ENCODE data around the gene CBS.
"Not testable (repeated sequence)": the region's sequence is repeated elsewhere in the genome, so short reads cannot be mapped to it uniquely, and the experiment has no call there.

Gene CBS

GRCh38 chr21:43066690-43067089 is 8.9 kb downstream of the CBS start:
- DNase-seq = not testable (repeated sequence)

DNA sequence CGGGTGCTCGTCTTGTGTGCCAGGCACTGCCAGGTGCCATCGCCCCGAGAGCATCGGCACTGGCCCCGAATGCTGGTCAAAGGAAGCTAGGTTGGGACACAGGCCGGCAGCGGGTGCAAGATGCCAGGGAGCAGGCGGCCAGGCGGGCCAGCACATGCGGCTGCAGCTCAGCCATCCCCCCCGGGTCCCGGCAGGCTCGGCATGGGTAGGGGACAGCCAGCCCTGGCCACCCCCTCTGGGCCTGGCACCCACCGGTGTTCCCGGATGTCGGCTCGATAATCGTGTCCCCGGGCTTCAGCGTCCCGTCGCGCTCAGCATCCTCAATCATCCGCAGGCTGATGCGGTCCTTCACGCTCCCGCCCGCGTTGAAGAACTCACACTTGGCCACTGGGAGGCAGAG is 9.6 kb downstream of the CBS start:
- not testable (repeated sequence) for DNase-seq

DNA sequence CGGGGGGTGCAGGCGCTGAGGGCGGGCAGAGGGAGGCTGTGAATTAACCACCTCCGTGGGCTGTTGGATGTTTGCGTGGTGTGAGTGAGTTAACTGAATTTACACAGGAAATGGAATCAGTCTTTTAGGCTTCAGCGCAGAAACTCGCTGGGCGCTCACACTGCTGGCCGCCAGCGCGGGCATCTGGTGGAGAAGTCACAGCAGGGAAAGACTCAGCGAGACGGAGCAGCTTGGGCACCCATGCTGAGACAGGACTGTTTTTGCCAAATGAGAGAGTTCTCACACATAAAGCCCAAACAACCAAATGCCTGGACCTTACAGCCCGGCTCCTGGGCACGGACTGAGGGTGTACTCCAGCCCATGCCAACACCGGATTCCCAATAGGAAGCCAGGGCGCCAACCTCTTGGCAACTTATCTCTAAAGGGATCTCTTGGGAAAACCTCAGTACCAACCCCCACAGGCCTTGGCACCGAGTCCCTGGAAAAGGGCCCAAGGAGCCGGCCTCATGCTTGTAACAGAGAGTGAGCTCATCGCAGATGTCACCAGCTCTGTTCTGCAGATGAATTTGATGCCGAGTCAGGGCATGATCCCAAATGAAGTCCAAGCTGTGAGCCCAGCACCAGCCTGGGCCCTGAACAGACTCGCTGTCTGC is 11.2 kb downstream of the CBS start:
- not testable (repeated sequence) for DNase-seq

GRCh38 chr21:43062955-43063664 is 12.5 kb downstream of the CBS start:
- not testable (repeated sequence) for DNase-seq

DNA sequence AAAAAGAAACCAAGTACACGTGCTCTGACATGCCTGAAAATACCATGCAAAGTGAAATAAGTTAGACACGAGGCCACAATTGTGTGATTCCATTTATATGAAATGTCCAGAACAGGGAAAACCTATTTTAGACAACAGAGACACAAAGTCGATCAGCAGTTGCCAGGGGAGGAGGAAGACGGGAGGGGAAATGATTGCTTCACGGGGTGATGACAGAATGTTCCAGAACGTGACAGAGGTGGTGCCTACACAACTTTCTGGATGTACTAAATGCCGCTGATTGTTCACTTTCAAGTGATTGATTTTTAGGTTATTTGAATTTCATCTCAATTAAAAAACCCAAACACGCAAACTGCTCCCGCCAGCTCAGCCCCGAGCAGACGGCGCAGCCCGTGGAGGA is 22.5 kb downstream of the CBS start:
- not testable (repeated sequence) for DNase-seq

DNA sequence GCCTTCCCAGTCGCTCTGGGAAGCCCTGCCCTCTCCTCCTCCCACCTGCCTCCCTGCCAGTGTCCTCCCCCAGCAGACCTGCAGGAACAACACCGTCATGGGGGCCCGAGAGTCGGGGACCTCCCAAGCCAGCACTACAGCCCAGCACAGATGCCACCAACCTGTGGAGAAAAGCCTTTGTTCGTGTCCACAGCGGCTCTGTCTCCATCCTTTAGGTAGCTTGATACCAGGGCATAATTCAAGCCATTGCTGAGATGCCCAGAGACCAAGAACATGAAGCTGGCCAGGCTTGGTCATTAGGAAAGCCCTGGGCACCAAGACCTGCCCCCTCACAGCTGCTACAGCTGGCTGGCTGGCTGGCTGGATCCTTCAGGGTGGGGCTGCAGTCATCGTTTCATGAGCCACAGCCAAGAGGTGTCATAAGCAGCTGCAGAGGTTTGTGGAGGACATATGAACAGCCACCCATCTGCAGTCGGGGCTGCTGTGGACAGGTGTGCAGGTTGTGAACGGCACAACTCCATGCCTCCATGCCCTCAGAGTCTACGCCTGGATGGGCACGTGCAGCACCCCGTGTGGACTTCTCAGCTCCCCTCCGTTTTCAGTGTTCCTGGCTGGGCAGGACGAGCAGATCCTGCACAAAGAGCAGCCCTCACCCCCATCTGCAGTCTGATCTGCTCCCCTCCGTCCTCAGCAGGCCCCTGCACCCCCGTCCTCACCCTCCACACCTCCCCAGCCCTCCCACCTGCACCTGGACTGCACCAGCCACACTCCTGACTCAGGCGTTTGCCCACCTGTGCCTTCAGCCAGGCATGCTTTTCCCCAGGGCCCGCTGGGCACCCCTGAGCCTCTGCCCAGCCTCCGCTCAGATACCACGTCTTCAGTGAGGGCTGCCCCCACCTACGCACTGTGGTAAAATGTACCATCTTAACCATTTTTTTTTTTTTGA is 29.5 kb downstream of the CBS start:
- DNase-seq = not testable (repeated sequence)

DNA sequence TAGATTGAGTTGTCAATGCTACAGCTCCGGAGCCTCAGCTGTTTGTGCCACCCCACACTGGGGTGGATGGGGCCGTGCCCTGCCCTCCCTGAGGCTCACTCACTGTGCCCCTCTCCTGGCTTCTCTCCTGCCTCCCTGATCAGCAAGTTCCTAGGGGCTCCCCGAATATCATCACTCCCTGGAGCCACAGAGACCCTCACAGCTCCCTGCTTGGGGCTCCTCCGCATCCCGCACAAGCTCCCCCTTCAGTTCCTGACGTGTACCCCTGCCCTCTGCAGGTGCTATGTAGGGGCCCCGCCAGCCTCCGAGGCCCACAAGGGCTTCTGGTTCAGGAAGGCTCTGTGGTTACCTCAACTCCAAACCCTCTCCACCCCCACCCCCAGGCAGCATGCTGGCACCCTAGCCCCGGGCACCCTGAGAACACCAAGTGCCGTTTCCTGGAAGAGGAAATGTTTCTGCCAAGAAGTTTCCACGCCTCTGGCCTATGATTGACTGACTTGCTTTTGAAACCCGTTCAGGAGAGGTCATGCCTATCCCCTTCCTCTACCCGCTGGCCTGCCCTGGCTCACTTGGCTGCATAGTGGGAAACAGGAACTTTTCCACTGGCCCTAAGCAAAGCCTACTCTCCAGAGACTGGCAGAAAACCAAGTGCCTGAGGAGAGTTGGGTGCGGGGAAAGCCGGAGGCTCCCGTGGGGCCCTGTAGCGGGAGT is 30.3 kb downstream of the CBS start:
- not testable (repeated sequence) for DNase-seq

- DNase-seq = not testable (repeated sequence)
Measured at GRCh38 chr21:43044547-43044946, 31.1 kb downstream of the CBS start.

DNA sequence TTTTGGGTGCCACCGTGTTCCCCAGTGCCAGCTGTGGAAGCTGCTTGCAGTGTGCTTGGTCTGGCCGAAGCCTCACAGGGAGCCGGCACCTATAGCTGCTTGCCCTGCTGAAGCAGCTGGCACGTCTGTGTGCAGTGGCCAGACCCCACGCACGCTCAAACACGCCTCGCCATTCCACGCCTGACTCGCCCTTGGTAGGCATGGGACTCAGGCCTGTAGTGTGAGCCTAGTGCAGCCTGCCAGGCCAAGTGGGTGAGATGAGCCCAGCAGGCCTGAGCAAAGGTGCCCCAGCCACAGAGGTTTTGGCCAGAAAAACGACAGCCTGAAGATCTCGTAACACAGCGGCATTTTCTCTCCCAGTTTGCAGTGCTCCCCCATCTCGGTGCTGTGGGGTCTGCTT is 32.3 kb downstream of the CBS start:
- DNase-seq = not testable (repeated sequence)

- not testable (repeated sequence) for DNase-seq
Measured at GRCh38 chr21:43042169-43042568, 33.5 kb downstream of the CBS start.

GRCh38 chr21:43038659-43039044 is 37.0 kb downstream of the CBS start:
- DNase-seq = not testable (repeated sequence)

DNA sequence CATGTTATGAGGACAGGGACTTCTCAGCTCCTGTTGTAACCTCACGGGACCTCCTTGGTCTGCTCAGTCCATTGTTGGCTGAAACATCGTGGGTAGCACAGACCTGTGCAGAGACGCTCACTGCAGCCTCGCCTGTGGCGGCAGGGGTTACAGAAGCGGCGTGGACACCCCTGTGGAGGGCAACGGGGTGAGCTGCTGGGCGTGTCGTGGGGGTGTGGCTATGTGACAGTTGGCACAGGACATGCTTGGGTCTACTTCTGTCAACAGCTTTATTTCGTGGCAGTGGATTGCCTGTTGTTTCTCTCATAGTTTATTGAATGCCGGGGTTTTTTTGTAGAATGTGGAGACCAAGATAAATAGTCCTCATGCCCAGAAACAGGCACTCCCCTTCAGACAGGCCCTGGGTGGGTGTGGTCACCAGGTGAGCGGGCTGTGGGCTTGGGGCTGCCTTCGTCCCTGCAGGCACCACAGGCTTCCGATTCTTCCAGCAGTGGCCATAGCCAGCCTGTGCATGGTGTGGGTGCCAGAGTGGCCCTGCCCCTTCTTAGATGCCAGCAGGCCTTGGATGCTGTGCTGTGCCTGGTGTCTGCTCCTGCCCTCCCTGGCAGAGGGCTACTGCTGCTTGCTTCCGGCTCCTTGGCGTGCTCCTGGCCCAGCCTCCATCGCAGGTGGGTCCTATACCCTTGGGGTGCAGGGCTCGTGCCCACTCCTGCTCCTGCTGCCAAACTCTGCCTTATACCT is 37.5 kb downstream of the CBS start:
- not testable (repeated sequence) for DNase-seq

DNA sequence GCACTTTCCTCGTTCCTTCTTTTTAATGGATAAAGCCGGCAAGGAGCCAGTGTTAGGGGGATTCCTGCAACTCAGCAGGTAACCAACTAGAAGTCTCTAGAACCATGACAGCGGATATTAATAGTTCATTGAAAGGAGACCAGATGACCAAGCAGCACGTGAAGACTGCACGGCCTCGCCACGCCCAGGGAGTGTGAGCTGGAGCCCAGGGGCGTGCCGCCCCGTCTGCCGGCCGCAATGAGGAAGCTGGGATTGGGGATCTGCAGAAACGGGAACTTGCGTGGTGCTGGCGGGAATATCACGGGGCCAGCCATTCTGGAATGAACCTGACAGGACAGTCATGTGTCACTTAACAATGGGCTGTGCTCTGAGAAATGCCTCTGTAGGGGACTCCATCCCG is 38.7 kb downstream of the CBS start:
- DNase-seq = not testable (repeated sequence)

- DNase-seq = no peak
Measured at GRCh38 chr21:43034826-43035225, 40.8 kb downstream of the CBS start.

DNA sequence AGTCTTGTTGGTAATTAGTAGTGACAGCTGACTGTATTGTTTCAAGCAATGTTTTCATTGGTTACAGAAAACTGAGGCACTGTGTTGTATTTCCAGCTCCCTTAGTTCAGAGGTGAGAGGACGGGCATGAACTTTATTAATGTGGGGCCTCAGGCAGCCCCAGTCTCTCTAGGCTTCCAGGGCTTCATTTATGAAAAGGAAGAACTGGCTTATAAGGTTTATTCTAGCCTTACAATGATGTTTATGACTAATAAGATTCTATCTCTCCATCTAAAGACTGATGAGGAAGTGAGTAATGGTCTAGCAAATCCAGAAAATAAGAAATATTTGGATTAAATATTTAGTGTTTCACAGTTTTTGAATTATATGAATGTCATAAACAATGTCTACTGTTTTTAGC is 41.5 kb downstream of the CBS start:
- DNase-seq = no peak

- no peak for DNase-seq
Measured at GRCh38 chr21:43031121-43031619, 44.5 kb downstream of the CBS start.

- DNase-seq = no peak
Measured at GRCh38 chr21:43029785-43030184, 45.9 kb downstream of the CBS start.

DNA sequence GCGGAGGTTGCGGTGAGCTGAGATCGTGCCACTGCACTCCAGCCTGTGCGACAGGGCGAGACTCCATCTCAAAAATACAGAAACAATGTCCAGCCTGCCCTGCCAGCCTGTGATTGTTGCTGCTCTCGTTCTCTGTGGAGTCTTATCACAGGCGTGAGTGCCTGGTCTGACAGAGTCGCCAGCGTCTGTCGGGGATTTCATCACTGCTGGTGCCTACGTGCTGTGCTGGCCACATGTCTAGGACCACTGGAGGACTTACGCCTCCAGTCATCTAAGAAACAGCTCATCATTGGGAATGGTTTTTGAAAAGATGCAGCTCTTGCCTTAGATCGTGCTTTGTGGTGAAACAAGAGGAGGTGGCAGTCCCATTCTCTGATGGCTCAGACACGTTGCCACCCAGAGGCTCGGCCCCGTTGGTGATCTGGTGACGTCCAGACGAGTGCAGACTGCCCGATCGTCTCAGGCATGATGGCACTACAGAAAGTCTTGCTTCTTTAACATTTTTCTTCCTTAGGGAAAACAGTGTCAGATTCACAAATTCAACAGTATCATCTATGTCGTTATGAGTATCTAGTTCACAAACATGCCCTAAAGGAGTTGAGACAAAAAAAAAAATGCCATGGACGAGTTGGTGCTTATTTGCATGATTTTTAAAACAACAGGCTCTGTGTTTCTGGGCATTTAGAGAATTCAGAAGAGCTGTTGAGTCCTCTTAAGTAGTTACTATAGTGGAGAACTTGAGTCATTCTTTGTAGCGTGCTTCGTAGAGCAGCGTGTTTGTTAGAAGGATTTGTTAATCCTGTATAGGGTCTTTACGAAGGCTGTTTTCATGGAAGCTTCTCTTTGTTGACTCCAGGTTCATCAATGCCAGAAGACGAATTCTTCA is 47.5 kb downstream of the CBS start:
- no peak for DNase-seq

DNA sequence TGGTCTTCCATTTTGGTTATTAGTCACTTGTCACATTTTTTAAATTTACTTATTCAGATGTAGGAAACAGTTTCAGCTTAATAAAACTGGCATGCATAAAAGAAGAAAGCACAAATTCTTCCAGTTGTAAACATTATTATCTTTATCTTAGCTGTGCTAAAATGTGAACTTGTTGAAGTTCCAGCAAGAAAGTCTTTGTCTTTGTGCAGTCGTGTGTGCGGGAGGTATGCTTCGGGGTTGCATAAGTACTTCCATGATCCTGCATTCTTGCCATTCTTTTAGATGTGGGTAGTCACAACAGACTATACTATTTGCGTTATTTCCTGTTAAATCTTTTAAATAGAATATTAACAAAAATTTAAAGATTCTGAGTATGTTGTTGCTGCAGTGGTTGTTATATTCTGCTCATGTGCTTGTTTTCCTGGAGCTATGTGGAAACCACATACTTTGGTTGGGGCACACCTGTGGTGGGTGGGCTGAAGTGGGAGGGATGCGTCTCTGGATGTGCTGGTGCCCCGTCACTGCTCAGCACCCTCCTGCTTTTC is 49.9 kb downstream of the CBS start:
- DNase-seq = no peak

- no peak for DNase-seq
Measured at GRCh38 chr21:43024439-43025136, 51.0 kb downstream of the CBS start.
